ENCODE data around the gene ADGRG1. TPM values are rescaled to one million over a fixed set of nuclear protein-coding genes. Genes with fewer than 3 reads are reported as not detected.

The ADGRG1 gene
- polyA plus RNA-seq, 1 experiment, result 1.1 TPM

- TF ChIP-seq, protein P1, sequence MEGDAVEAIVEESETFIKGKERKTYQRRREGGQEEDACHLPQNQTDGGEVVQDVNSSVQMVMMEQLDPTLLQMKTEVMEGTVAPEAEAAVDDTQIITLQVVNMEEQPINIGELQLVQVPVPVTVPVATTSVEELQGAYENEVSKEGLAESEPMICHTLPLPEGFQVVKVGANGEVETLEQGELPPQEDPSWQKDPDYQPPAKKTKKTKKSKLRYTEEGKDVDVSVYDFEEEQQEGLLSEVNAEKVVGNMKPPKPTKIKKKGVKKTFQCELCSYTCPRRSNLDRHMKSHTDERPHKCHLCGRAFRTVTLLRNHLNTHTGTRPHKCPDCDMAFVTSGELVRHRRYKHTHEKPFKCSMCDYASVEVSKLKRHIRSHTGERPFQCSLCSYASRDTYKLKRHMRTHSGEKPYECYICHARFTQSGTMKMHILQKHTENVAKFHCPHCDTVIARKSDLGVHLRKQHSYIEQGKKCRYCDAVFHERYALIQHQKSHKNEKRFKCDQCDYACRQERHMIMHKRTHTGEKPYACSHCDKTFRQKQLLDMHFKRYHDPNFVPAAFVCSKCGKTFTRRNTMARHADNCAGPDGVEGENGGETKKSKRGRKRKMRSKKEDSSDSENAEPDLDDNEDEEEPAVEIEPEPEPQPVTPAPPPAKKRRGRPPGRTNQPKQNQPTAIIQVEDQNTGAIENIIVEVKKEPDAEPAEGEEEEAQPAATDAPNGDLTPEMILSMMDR (IDR thresholded peaks at IDR 0.05; ENCODE audit: insufficient read depth, low read depth, low read length), result no peak
- DNase-seq (ENCODE audit: low read depth), result no peak
- H3K4me3 ChIP-seq (ENCODE audit: low read depth, low read length), result no peak overlapping the region
- POLR2A ChIA-PET, result no interaction called here
- no peaks in the 10 kb centered on the region for H3K36me3 ChIP-seq (ENCODE audit: control insufficient read depth, insufficient read depth, low read length)
- H3K27me3 ChIP-seq (ENCODE audit: control insufficient read depth, insufficient read depth, low read length), result no peaks in the 10 kb centered on the region
- CTCF ChIA-PET, result interaction anchor here (1.1 kb wide), 1 partner anchor 9 kb away, joined by 4 read pairs; no protein-coding TSS in a partner anchor
These were observed 28.8 kb downstream of the ADGRG1 start for GRCh38 chr16:57657228-57657627.

DNA sequence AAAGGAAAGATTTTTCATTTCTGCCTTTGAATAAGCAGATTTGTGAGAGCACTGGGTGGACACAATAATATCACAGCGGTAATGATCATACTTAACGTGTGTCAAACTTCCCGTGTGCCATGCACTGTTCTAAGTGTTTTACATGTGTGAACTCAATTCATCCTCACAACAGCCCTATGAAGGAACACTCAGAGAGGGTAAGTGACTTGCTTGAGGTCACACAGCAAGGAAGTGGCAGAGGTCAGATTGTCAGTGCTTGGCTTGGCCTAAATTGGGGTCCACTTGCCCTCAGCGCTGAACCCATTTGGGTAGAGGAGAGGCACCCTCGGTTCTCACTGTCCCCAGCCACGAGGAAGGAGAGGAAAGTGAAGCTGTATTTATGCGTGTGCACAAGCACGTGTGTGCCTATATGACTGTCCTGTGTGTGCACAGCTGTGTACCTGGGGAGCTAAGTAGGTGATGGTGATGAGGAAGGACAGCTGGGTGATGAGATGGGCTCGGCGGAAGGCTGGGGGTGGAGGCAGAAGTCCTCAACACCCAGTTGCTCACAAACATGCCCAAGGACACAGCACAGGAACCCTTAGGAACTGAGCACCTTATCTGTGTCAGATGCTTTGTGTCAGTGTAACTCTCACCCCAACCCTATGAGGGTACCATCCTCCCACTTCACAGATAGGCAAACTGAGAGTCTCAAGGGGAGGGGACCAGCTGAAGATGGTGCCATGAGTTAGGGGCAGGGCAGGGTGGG lies 29.9 kb downstream of the ADGRG1 start:
- no peak for DNase-seq (ENCODE audit: low read depth)
- CTCF ChIA-PET, result interaction anchor here (0.8 to 1.9 kb wide), 3 partner anchors 8 to 10 kb away, joined by 3 to 5 read pairs (median 4); no protein-coding TSS in a partner anchor

DNA sequence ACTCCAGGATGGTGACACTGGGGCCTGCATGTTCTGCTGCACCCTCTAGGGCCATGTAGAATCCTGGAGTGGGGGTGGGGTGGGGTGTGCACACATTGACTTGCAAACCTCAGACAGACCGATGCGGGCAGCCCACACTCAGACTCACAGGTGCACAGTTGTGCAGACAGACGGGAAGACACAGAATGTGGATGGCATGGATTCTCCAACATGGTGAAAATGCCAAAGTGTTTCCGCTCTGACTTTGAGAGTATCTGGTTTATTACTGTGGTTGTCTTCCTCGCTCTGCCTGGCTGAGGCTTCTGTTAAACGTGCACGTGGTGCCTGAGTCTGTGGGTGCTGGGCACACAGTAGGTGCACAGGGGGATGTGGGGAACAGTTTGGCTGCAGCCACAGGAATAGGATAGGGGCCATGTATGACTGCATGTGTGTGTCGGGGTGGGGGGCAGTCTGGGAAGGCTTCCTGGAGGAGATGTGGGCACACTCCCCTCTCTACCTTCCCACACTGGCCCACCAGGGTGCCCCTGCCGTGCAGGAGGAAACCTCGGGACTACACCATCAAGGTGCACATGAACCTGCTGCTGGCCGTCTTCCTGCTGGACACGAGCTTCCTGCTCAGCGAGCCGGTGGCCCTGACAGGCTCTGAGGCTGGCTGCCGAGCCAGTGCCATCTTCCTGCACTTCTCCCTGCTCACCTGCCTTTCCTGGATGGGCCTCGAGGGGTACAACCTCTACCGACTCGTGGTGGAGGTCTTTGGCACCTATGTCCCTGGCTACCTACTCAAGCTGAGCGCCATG lies 30.6 kb downstream of the ADGRG1 start:
- POLR2A ChIA-PET, result no interaction called here
- CTCF ChIA-PET, result interaction anchor here (0.8 to 1.9 kb wide), 2 partner anchors 9 to 11 kb away, joined by 3 to 5 read pairs; no protein-coding TSS in a partner anchor
- no peak overlapping the region for H3K4me3 ChIP-seq (ENCODE audit: low read depth, low read length)
- H3K27me3 ChIP-seq (ENCODE audit: control insufficient read depth, insufficient read depth, low read length), result no peaks in the 10 kb centered on the region
- no peaks in the 10 kb centered on the region for H3K36me3 ChIP-seq (ENCODE audit: control insufficient read depth, insufficient read depth, low read length)
- TF ChIP-seq, protein P1 (IDR thresholded peaks at IDR 0.05; ENCODE audit: insufficient read depth, low read depth, low read length), result no peak
- DNase-seq (ENCODE audit: low read depth), result no peak

More for the DNA sequence above, 29.9 kb downstream of the ADGRG1 start:
- Histone ChIP-seq H3K4me3 (ENCODE audit: low read depth, low read length) (no peak overlapping the region), H3K36me3 (ENCODE audit: control insufficient read depth, insufficient read depth, low read length) (no peaks in the 10 kb centered on the region), H3K27me3 (ENCODE audit: control insufficient read depth, insufficient read depth, low read length) (no peaks in the 10 kb centered on the region)
- TF ChIP-seq, protein P1 (IDR thresholded peaks at IDR 0.05; ENCODE audit: insufficient read depth, low read depth, low read length), result no peak
- POLR2A ChIA-PET, result no interaction called here

DNA sequence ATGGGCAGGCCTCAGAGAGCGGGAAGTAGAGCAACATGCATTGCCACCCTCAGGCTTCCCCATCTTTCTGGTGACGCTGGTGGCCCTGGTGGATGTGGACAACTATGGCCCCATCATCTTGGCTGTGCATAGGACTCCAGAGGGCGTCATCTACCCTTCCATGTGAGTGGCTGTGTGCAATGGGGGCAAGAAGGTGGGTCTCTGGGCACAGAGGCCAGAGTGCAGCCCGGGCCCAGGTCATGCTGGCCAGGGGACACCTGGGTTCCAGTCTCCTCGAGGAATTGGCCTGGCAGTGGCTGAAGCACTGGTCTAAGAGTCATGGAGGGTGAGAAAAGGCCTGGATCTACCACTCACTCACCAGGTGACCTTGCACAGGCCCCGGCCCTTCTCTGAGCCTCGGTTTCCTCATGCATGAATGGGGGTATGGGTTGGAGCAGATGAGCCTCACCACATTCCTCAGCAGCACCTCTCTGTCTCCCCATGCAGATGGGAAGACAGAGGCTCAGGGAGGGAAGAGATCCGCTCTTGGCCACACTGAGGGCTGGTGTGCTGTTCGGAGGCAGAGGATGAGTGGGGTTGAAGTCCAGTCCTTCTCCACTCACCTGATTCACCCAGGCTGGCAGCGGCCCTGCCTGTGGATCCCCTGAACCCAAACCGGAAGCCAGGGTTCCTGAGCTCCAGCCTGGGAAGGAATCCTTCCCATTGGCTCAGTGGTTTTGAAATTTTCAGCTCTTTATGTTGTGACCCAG lies 32.5 kb downstream of the ADGRG1 start:
- DNase-seq (ENCODE audit: low read depth), result no peak
- ChIA-PET CTCF (interaction anchor here (1.9 kb wide), 1 partner anchor 11 kb away, joined by 5 read pairs; no protein-coding TSS in a partner anchor), POLR2A (no interaction called here)
- TF ChIP-seq, protein P1 (IDR thresholded peaks at IDR 0.05; ENCODE audit: insufficient read depth, low read depth, low read length), result no peak
- Histone ChIP-seq H3K27me3 (ENCODE audit: control insufficient read depth, insufficient read depth, low read length) (no peaks in the 10 kb centered on the region), H3K36me3 (ENCODE audit: control insufficient read depth, insufficient read depth, low read length) (no peaks in the 10 kb centered on the region), H3K4me3 (ENCODE audit: low read depth, low read length) (no peak overlapping the region)

All from BJ (cell line).